Prostate gland (tissue), 2 donors: ENCODE results near the gene NACA2.

Experiments used
- POLR2A ChIP-seq: fragments of 450-650 bp; IDR thresholded peaks from one replicate; pipeline ENCODE4 v1.6.1; 2016; ENCODE audit warnings: antibody characterized with exemption, mild to moderate bottlenecking
- POLR2AphosphoS5 ChIP-seq: sonication (generic); formaldehyde crosslinking; IDR thresholded peaks from one replicate; pipeline ENCODE4 v1.6.1; 2017; ENCODE audit warnings: antibody characterized with exemption
- TF ChIP-seq, protein P1 (sequence below), 4 experiments: fragments of 200-600 bp in 2 of 4; fragments of 450-650 bp in 2 of 4; sonication (generic) in 2 of 4; IDR thresholded peaks; 1 replicate in 3 of 4; 2 replicates in 1 of 4; pipeline ENCODE4 v1.5.1; 2016 to 2019; ENCODE audit warnings: antibody characterized with exemption in 4 of 4, mild to moderate bottlenecking in 2 of 4, moderate library complexity in 2 of 4

DNA sequence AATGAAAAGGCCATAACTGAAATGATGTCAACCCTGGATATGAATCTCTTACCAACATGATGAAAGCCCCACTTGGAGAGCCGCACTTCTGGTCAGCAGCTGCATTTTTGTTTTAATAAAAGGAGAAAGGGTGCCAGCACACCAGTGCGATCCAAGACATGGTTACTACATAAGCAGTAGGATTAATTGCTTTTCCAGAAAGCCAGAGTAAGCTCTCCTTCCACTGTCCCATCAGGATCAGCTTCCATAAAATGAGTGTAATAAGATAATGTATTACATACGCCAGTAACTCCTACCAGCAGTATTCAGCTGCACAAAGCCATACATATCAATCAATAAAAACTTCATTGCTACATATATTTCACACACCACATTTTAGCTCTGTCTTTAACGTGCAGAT, 26.3 kb upstream of the NACA2 start:
- TF ChIP-seq, protein P1, sequence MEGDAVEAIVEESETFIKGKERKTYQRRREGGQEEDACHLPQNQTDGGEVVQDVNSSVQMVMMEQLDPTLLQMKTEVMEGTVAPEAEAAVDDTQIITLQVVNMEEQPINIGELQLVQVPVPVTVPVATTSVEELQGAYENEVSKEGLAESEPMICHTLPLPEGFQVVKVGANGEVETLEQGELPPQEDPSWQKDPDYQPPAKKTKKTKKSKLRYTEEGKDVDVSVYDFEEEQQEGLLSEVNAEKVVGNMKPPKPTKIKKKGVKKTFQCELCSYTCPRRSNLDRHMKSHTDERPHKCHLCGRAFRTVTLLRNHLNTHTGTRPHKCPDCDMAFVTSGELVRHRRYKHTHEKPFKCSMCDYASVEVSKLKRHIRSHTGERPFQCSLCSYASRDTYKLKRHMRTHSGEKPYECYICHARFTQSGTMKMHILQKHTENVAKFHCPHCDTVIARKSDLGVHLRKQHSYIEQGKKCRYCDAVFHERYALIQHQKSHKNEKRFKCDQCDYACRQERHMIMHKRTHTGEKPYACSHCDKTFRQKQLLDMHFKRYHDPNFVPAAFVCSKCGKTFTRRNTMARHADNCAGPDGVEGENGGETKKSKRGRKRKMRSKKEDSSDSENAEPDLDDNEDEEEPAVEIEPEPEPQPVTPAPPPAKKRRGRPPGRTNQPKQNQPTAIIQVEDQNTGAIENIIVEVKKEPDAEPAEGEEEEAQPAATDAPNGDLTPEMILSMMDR (IDR thresholded peaks at IDR 0.05): no peak
- TF ChIP-seq POLR2AphosphoS5 (no peak), POLR2A (no peak)
